HepG2 (cell line): Measurements from ENCODE around the gene PPP4R3A. TPM values are rescaled to one million over a fixed set of nuclear protein-coding genes. Genes with fewer than 3 reads are reported as not detected.

Experiments used
- GATAD1 ChIP-seq: IDR thresholded peaks from 2 replicates; pipeline ENCODE4 v1.6.1; 2016; ENCODE audit warnings: missing genetic modification reagents, missing compliant biosample characterization
- SAFB2 ChIP-seq: sonication (generic); formaldehyde crosslinking; IDR thresholded peaks from 2 replicates; pipeline ENCODE4 v1.5.1; 2020; ENCODE audit warnings: missing genetic modification reagents, low read depth, mild to moderate bottlenecking, borderline replicate concordance
- SP5 ChIP-seq: IDR thresholded peaks from 2 replicates; pipeline ENCODE4 v1.6.1; 2016; ENCODE audit warnings: low read depth, borderline replicate concordance
- ZFP82 ChIP-seq: sonication (generic); formaldehyde crosslinking; IDR thresholded peaks from 2 replicates; pipeline ENCODE4 v1.5.1; 2020; ENCODE audit warnings: mild to moderate bottlenecking, missing genetic modification reagents, borderline replicate concordance
- ZMYM4 ChIP-seq: sonication (generic); formaldehyde crosslinking; IDR thresholded peaks from 2 replicates; pipeline ENCODE4 v1.8.1; 2023; ENCODE audit warnings: mild to moderate bottlenecking, missing genetic modification reagents
- ZNF143 ChIP-seq: sonication (generic); formaldehyde crosslinking; IDR thresholded peaks from 2 replicates; pipeline ENCODE4 v1.4.0; 2020; ENCODE audit warnings: missing genetic modification reagents
- ZNF264 ChIP-seq: sonication (generic); formaldehyde crosslinking; IDR thresholded peaks from 2 replicates; pipeline ENCODE4 v1.4.0; 2020; ENCODE audit warnings: missing genetic modification reagents
- ZNF432 ChIP-seq: sonication (generic); formaldehyde crosslinking; IDR thresholded peaks from 2 replicates; pipeline ENCODE4 v1.5.0; 2020; ENCODE audit warnings: missing genetic modification reagents, mild to moderate bottlenecking, borderline replicate concordance
- ZNF547 ChIP-seq: sonication (generic); formaldehyde crosslinking; IDR thresholded peaks from 2 replicates; pipeline ENCODE4 v1.5.1; 2020; ENCODE audit warnings: mild to moderate bottlenecking, missing genetic modification reagents
- polyA plus RNA-seq, 8 experiments: library from polyadenylated mRNA; depleted of rRNA in 3 of 8; stranded (reverse) in 7 of 8; unstranded in 1 of 8; fragments of >200 nt; fragmentation: Illumina TruSeq in 4 of 8; extraction: Trizol in 4 of 8; gene quantifications; 2 replicates each; pipeline versions ENCODE4 v1.2.1 to v1.2.3, GENCODE V29; 2011 to 2016; ENCODE audit warnings: low read depth in 4 of 8, missing spikeins in 1 of 8, mixed read lengths in 1 of 8; ENCODE audit not compliant: insufficient read depth in 1 of 8
- total RNA-seq, 5 experiments: library from RNA; depleted of rRNA; stranded (reverse); fragments of >200 nt; fragmentation: Illumina TruSeq; extraction: Trizol; gene quantifications; 2 replicates each; pipeline ENCODE4 v1.2.3, GENCODE V29; 2016; ENCODE audit warnings: low read depth in 1 of 5
- TF ChIP-seq, protein P1 (sequence below): sonication (generic); formaldehyde crosslinking; IDR thresholded peaks from 2 replicates; pipeline ENCODE4 v1.5.0; 2020; ENCODE audit warnings: mild to moderate bottlenecking, missing genetic modification reagents, borderline replicate concordance
- TF ChIP-seq, protein P2 (sequence below): sonication (generic); formaldehyde crosslinking; IDR thresholded peaks from 2 replicates; pipeline ENCODE4 v1.5.0; 2020; ENCODE audit warnings: missing genetic modification reagents
- TF ChIP-seq, protein P3 (sequence below): IDR thresholded peaks from 2 replicates; pipeline ENCODE4 v1.6.1; 2016
- TF ChIP-seq, protein P4 (sequence below), 2 experiments: sonication (generic) in 1 of 2; formaldehyde crosslinking in 1 of 2; IDR thresholded peaks; 2 replicates each; pipeline versions ENCODE4 v1.4.0 to v1.6.1; 2018 to 2020; ENCODE audit warnings: missing genetic modification reagents in 2 of 2, borderline replicate concordance in 1 of 2, low read depth in 1 of 2, mild to moderate bottlenecking in 1 of 2, missing biosample characterization in 1 of 2
- TF ChIP-seq, protein P5 (sequence below): sonication (generic); formaldehyde crosslinking; IDR thresholded peaks from 2 replicates; pipeline ENCODE4 v1.4.0; 2020; ENCODE audit warnings: missing genetic modification reagents, borderline replicate concordance
- TF ChIP-seq, protein P6 (sequence below): IDR thresholded peaks from 2 replicates; pipeline ENCODE4 v1.6.1; 2016; ENCODE audit warnings: mild to moderate bottlenecking

The PPP4R3A gene
- total and polyA plus RNA-seq, 2 of the 13 experiments (the other 11 are each of a cell fraction or from before 2014, with no cell fraction given) = 22.5 to 57.4 TPM

DNA sequence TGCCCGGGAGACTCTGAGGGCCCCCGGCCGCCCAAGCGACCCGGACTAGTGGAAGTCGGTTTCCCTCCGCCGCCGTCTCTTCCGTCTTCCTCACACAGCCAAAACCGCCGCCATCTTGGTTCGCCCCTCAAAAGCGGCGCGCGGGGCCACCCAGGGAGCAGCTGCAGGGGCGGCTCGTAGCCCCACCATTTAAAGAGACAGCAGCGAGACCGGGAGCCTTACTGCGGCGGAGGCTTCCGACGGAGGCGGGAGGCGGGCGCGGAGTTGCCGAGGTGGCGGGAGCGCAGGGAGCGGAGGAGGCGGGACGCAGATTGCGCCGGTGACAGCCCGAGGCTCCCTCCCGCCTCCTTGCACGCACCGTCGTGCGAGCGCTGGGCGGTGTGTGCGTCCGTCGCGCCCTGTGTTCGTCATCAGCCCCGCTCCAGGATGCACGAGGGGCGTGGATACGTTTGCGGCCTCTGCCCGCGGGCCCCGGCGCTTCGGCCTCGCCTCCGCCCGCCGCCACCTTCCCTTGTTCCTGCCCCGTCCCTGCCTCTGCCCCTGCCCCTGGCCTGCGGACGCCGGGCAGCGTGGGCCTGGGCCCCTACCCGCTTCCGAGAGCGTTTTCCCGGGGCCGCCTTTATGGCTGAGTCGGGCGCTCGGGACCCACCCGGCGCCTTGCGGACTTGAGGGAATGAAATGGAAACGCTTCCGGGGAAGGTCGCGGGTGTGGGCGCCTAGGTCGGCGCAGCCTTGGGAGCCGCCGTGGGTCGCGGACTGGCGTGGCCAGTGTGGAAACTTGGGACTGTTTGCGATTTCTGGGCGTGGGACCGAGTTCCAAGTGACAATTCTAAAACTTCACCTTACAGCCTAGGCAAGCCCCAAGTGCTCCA is at the start of gene PPP4R3A (continued):
- TF ChIP-seq, protein P1, sequence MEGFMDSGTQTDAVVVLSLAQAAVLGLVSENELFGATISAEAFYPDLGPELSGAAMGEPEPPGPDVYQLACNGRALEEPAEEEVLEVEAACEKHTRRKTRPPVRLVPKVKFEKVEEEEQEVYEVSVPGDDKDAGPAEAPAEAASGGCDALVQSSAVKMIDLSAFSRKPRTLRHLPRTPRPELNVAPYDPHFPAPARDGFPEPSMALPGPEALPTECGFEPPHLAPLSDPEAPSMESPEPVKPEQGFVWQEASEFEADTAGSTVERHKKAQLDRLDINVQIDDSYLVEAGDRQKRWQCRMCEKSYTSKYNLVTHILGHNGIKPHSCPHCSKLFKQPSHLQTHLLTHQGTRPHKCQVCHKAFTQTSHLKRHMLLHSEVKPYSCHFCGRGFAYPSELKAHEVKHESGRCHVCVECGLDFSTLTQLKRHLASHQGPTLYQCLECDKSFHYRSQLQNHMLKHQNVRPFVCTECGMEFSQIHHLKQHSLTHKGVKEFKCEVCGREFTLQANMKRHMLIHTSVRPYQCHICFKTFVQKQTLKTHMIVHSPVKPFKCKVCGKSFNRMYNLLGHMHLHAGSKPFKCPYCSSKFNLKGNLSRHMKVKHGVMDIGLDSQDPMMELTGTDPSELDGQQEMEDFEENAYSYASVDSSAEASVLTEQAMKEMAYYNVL (CRISPR knock-in tag) = peak; percentile 72; the same call in 1 of the 2 replicates
- no peak; the same call in 1 of the 2 replicates for TF ChIP-seq ZNF264 (CRISPR knock-in tag)
- peak; percentile 53; the same call in 1 of the 2 replicates for TF ChIP-seq ZNF547 (CRISPR knock-in tag)
- TF ChIP-seq, protein P2, sequence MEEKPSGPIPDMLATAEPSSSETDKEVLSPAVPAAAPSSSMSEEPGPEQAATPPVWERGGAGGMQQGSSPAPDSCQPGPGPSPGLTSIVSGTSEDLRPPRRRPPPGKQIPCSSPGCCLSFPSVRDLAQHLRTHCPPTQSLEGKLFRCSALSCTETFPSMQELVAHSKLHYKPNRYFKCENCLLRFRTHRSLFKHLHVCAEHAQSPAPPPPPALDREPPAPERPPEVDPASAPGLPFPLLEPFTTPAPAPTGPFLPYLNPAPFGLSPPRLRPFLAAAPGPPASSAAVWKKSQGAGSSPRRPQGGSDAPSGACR (CRISPR knock-in tag) = peak; percentile 77; the same call in 1 of the 2 replicates
- TF ChIP-seq, protein P3, sequence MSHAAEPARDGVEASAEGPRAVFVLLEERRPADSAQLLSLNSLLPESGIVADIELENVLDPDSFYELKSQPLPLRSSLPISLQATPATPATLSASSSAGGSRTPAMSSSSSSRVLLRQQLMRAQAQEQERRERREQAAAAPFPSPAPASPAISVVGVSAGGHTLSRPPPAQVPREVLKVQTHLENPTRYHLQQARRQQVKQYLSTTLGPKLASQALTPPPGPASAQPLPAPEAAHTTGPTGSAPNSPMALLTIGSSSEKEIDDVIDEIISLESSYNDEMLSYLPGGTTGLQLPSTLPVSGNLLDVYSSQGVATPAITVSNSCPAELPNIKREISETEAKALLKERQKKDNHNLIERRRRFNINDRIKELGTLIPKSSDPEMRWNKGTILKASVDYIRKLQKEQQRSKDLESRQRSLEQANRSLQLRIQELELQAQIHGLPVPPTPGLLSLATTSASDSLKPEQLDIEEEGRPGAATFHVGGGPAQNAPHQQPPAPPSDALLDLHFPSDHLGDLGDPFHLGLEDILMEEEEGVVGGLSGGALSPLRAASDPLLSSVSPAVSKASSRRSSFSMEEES (CRISPR knock-in tag) = no peak; the same call in none of the 2 replicates
- 0 out of 2 replicates have a peak, but pooled peaks have one; percentile 51 for TF ChIP-seq ZNF143 (CRISPR knock-in tag)
- no peak; the same call in none of the 2 replicates for TF ChIP-seq SP5 (CRISPR knock-in tag)
- peak; percentile 96 for TF ChIP-seq GATAD1 (CRISPR knock-in tag)
- TF ChIP-seq, protein P4, sequence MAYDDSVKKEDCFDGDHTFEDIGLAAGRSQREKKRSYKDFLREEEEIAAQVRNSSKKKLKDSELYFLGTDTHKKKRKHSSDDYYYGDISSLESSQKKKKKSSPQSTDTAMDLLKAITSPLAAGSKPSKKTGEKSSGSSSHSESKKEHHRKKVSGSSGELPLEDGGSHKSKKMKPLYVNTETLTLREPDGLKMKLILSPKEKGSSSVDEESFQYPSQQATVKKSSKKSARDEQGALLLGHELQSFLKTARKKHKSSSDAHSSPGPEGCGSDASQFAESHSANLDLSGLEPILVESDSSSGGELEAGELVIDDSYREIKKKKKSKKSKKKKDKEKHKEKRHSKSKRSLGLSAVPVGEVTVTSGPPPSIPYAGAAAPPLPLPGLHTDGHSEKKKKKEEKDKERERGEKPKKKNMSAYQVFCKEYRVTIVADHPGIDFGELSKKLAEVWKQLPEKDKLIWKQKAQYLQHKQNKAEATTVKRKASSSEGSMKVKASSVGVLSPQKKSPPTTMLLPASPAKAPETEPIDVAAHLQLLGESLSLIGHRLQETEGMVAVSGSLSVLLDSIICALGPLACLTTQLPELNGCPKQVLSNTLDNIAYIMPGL (CRISPR knock-in tag; IDR thresholded peaks at IDR 0.05; ENCODE audit: borderline replicate concordance in 1 of 2, low read depth in 1 of 2) = peak; percentile 95 to 98
- peak; percentile 98; the same call in 1 of the 2 replicates for TF ChIP-seq ZFP82
- no peak for TF ChIP-seq ZNF432 (CRISPR knock-in tag)
- TF ChIP-seq SAFB2 (CRISPR knock-in tag) = peak; percentile 92; the same call in 1 of the 2 replicates
- TF ChIP-seq, protein P5, sequence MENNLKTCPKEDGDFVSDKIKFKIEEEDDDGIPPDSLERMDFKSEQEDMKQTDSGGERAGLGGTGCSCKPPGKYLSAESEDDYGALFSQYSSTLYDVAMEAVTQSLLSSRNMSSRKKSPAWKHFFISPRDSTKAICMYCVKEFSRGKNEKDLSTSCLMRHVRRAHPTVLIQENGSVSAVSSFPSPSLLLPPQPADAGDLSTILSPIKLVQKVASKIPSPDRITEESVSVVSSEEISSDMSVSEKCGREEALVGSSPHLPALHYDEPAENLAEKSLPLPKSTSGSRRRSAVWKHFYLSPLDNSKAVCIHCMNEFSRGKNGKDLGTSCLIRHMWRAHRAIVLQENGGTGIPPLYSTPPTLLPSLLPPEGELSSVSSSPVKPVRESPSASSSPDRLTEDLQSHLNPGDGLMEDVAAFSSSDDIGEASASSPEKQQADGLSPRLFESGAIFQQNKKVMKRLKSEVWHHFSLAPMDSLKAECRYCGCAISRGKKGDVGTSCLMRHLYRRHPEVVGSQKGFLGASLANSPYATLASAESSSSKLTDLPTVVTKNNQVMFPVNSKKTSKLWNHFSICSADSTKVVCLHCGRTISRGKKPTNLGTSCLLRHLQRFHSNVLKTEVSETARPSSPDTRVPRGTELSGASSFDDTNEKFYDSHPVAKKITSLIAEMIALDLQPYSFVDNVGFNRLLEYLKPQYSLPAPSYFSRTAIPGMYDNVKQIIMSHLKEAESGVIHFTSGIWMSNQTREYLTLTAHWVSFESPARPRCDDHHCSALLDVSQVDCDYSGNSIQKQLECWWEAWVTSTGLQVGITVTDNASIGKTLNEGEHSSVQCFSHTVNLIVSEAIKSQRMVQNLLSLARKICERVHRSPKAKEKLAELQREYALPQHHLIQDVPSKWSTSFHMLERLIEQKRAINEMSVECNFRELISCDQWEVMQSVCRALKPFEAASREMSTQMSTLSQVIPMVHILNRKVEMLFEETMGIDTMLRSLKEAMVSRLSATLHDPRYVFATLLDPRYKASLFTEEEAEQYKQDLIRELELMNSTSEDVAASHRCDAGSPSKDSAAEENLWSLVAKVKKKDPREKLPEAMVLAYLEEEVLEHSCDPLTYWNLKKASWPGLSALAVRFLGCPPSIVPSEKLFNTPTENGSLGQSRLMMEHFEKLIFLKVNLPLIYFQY = 0 out of 2 replicates have a peak, but pooled peaks have one; percentile 32
- TF ChIP-seq, protein P6, sequence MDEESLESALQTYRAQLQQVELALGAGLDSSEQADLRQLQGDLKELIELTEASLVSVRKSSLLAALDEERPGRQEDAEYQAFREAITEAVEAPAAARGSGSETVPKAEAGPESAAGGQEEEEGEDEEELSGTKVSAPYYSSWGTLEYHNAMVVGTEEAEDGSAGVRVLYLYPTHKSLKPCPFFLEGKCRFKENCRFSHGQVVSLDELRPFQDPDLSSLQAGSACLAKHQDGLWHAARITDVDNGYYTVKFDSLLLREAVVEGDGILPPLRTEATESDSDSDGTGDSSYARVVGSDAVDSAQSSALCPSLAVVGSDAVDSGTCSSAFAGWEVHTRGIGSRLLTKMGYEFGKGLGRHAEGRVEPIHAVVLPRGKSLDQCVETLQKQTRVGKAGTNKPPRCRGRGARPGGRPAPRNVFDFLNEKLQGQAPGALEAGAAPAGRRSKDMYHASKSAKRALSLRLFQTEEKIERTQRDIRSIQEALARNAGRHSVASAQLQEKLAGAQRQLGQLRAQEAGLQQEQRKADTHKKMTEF (CRISPR knock-in tag) = peak; percentile 97
- peak; percentile 90 for TF ChIP-seq ZMYM4 (CRISPR knock-in tag)
